ENCODE data around the gene RPL14. TPM values are rescaled to one million over a fixed set of nuclear protein-coding genes. Genes with fewer than 3 reads are reported as not detected.

Gene RPL14
- total RNA-seq, 4 donors from 2014 or later, result 170 to 330 (median 296) TPM

DNA sequence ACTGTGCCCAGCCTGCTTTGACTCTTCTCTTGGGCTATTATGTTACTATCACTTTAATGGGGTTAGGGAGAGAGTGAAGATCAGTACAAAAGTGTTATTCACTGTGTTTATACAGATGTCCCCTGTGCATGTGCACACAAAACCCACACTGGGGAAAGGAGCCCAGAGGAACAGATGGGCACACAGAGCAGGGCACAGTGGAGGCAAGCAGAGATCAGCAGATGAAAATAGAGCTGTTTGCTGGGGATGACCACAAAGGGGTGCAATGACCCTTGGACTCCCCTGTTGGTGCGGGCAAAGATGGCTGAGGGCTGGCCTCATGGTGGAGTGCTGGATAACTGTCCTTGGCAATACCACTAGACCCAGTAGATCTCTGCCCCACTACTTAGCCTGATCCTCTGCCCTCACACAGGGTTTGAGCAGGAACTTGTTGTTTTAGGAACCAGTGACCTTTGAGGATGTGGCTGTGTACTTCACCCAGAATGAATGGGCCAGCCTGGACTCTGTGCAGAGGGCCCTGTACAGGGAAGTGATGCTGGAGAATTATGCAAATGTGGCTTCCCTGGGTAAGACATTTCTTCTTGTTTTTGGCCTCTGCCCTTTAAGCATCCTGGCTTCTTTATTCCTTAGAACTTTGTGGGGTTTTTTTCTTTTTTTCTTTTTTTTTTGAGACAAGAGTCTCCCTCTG lies 54.0 kb downstream of the RPL14 start:
- Histone ChIP-seq H3K4me1 (peaks cover 4 to 5% of the 10 kb centered on the region in 2 donors), H3K27ac (no peak overlapping the region), H3K4me3 (no peak overlapping the region), H3K27me3 (no peaks in the 10 kb centered on the region), H3K9me3 (no peaks in the 10 kb centered on the region), H3K36me3 (peaks cover 0 to 13% of the 10 kb centered on the region in 2 donors)
- in situ Hi-C loops (cut with MboI; ENCODE audit: low sequenced_read_pairs in 4 of 4) (no loop called here), intact Hi-C loops (cut with DNase I; ENCODE audit: low total_unique reads) (no loop called here)
- ATAC-seq, result no peak
- no peak for DNase-seq
- TF ChIP-seq POLR2A (IDR thresholded peaks at IDR 0.05), result no peak
- TF ChIP-seq, protein P1, sequence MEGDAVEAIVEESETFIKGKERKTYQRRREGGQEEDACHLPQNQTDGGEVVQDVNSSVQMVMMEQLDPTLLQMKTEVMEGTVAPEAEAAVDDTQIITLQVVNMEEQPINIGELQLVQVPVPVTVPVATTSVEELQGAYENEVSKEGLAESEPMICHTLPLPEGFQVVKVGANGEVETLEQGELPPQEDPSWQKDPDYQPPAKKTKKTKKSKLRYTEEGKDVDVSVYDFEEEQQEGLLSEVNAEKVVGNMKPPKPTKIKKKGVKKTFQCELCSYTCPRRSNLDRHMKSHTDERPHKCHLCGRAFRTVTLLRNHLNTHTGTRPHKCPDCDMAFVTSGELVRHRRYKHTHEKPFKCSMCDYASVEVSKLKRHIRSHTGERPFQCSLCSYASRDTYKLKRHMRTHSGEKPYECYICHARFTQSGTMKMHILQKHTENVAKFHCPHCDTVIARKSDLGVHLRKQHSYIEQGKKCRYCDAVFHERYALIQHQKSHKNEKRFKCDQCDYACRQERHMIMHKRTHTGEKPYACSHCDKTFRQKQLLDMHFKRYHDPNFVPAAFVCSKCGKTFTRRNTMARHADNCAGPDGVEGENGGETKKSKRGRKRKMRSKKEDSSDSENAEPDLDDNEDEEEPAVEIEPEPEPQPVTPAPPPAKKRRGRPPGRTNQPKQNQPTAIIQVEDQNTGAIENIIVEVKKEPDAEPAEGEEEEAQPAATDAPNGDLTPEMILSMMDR (IDR thresholded peaks at IDR 0.05 in 4 of 5, conservative IDR thresholded peaks at IDR 0.05 in 1 of 5), result no peak

DNA sequence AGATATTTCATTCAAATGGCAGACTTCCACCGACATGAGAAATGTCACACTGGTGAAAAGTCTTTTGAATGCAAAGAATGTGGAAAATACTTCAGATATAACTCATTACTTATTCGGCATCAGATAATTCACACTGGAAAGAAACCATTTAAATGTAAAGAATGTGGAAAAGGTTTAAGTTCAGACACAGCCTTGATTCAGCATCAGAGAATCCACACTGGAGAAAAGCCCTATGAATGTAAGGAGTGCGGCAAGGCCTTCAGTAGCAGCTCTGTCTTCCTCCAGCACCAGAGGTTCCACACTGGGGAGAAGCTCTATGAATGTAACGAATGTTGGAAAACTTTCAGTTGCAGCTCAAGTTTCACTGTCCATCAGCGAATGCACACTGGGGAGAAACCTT lies 59.1 kb downstream of the RPL14 start:
- TF ChIP-seq POLR2A (IDR thresholded peaks at IDR 0.05), result no peak
- TF ChIP-seq, protein P1 (IDR thresholded peaks at IDR 0.05 in 4 of 5, conservative IDR thresholded peaks at IDR 0.05 in 1 of 5), result no peak
- no peaks in the 10 kb centered on the region for H3K4me1 ChIP-seq
- H3K36me3 ChIP-seq, result peaks cover 0 to 13% of the 10 kb centered on the region in 2 donors
- no peak overlapping the region for H3K27ac ChIP-seq
- no peak for ATAC-seq
- no peak overlapping the region for H3K4me3 ChIP-seq
- in situ Hi-C loops (cut with MboI; ENCODE audit: low sequenced_read_pairs in 4 of 4) (no loop called here), intact Hi-C loops (cut with DNase I; ENCODE audit: low total_unique reads) (no loop called here)
- no peak for DNase-seq
- no peaks in the 10 kb centered on the region for H3K27me3 ChIP-seq
- no peaks in the 10 kb centered on the region for H3K9me3 ChIP-seq

DNA sequence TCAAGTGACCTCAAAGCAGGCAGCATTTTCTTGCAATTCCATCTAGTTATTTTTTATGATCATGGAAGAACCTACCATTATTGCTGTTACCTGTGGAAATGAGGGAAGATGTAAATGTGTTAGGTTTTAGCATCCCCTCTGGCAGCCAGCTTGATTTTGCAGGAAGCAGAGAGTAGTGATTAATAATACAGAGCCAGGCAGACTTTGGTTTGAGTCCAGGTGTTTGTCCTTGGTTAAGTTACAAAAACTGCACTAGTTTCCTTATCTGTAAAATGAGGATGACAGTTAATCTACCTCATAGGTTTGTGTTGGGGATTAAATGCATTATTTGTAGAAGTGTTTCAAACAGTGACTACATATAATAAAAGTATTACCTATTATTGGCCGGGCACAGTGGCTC lies 60.9 kb downstream of the RPL14 start:
- no peaks in the 10 kb centered on the region for H3K4me1 ChIP-seq
- ATAC-seq, result no peak
- no peak for TF ChIP-seq POLR2A (IDR thresholded peaks at IDR 0.05)
- TF ChIP-seq, protein P1 (IDR thresholded peaks at IDR 0.05 in 4 of 5, conservative IDR thresholded peaks at IDR 0.05 in 1 of 5), result no peak
- in situ Hi-C loops (cut with MboI; ENCODE audit: low sequenced_read_pairs in 4 of 4) (no loop called here), intact Hi-C loops (cut with DNase I; ENCODE audit: low total_unique reads) (no loop called here)
- no peaks in the 10 kb centered on the region for H3K36me3 ChIP-seq
- H3K9me3 ChIP-seq, result no peaks in the 10 kb centered on the region
- DNase-seq, result no peak
- no peaks in the 10 kb centered on the region for H3K27me3 ChIP-seq
- no peak overlapping the region for H3K27ac ChIP-seq
- H3K4me3 ChIP-seq, result no peak overlapping the region

Other genes starting within 250 kb of the RPL14 start
- gene EIF1B, start 147.6 kb upstream of the RPL14 start, total RNA-seq, result 10 to 100 TPM; 12.9 to 32.7 (median 24.5) TPM
- gene ENTPD3, start 70.2 kb upstream of the RPL14 start, total RNA-seq, result 1 to 10 TPM in 1 of 4 donors, under 1 TPM in 3; 0.12 to 1.1 (median 0.56) TPM
- gene ZNF619, start 19.8 kb downstream of the RPL14 start, total RNA-seq, result 1 to 10 TPM; 1.9 to 7.2 (median 2.7) TPM
- gene ZNF620, start 48.7 kb downstream of the RPL14 start, total RNA-seq, result 1 to 10 TPM in 2 of 4 donors, under 1 TPM in 2; 0.33 to 4.2 (median 1.9) TPM
- 1 to 10 TPM; 5.7 to 8.4 (median 7.4) TPM for gene ZNF621, start 67.6 kb downstream of the RPL14 start, total RNA-seq